Measurements from ENCODE around the gene CBX8. TPM values are rescaled to one million over a fixed set of nuclear protein-coding genes. Genes with fewer than 3 reads are reported as not detected.

The CBX8 gene
- total and polyA plus RNA-seq, 2 of the 13 experiments (the other 11 are each of a cell fraction or from before 2014, with no cell fraction given): 0.34 to 12.6 TPM

- TF ChIP-seq RERE (CRISPR knock-in tag; IDR thresholded peaks at IDR 0.05; ENCODE audit: low read depth) (peak; percentile 49; the same call in 1 of the 2 replicates), HMGXB3 (CRISPR knock-in tag; IDR thresholded peaks at IDR 0.05; ENCODE audit: borderline replicate concordance) (peak; percentile 61; the same call in 1 of the 2 replicates), ZHX2 (IDR thresholded peaks at IDR 0.05; ENCODE audit: low read depth) (no peak), ZHX2 (CRISPR knock-in tag; IDR thresholded peaks at IDR 0.05; ENCODE audit: borderline replicate concordance) (no peak), SMARCE1 (IDR thresholded peaks at IDR 0.05; ENCODE audit: borderline replicate concordance) (no peak), NPAS2 (CRISPR knock-in tag; IDR thresholded peaks at IDR 0.05; ENCODE audit: borderline replicate concordance) (no peak), TOPORS (CRISPR knock-in tag; IDR thresholded peaks at IDR 0.05) (peak; percentile 32; the same call in 1 of the 2 replicates), SOX6 (IDR thresholded peaks at IDR 0.05) (no peak), SOX6 (CRISPR knock-in tag; IDR thresholded peaks at IDR 0.05) (peak; percentile 19), NONO (IDR thresholded peaks at IDR 0.05) (no peak), NONO (CRISPR knock-in tag; conservative IDR thresholded peaks at IDR 0.05) (peak; percentile 69), TOE1 (CRISPR knock-in tag; IDR thresholded peaks at IDR 0.05) (no peak)
These were observed 34.7 kb upstream of the CBX8 start (continued) for GRCh38 chr17:79831265-79832217.

Data from HepG2 (cell line).